Vagina (tissue), 2 donors: ENCODE results near the gene BTC. TPM values are rescaled to one million over a fixed set of nuclear protein-coding genes. Genes with fewer than 3 reads are reported as not detected.

Source experiments
- DNase-seq, 2 donors: peaks; one replicate each; pipeline ENCODE4 v3.0.0-alpha.2; 2017; ENCODE audit errors: extremely low spot score in 2 of 2
- H3K27ac ChIP-seq: fragments of 200-600 bp; sonication (generic); one replicate; pipeline ENCODE4 v1.5.1; 2019
- H3K27me3 ChIP-seq: fragments of 200-600 bp; sonication (generic); one replicate; pipeline ENCODE4 v1.5.1; 2019
- H3K36me3 ChIP-seq, 2 donors: fragments of 200-600 bp; sonication (generic); one replicate each; pipeline ENCODE4 v1.5.1; 2017 to 2019
- H3K4me1 ChIP-seq: fragments of 200-600 bp; sonication (generic); one replicate; pipeline ENCODE4 v1.5.1; 2019
- H3K4me3 ChIP-seq, 2 donors: fragments of 200-600 bp; sonication (generic); 1 replicate in 1 of 2; 2 replicates in 1 of 2; pipeline ENCODE4 v1.5.1; 2016 to 2019
- H3K9me3 ChIP-seq: fragments of 200-600 bp; sonication (generic); one replicate; pipeline ENCODE4 v1.5.1; 2019
- CTCF ChIP-seq, 3 experiments: fragments of 450-650 bp in 2 of 3; fragments of 200-600 bp in 1 of 3; sonication (generic) in 1 of 3; IDR thresholded peaks; one replicate each; pipeline ENCODE4 v1.5.1; 2017 to 2019; ENCODE audit warnings: antibody characterized with exemption in 3 of 3, mild to moderate bottlenecking in 2 of 3, moderate library complexity in 2 of 3
- POLR2A ChIP-seq, 2 donors: fragments of 450-650 bp; IDR thresholded peaks; one replicate each; pipeline ENCODE4 v1.6.1; 2017; ENCODE audit warnings: antibody characterized with exemption in 2 of 2, mild to moderate bottlenecking in 2 of 2, moderate library complexity in 2 of 2
- POLR2AphosphoS5 ChIP-seq, 2 donors: sonication (generic); formaldehyde crosslinking; IDR thresholded peaks; one replicate each; pipeline ENCODE4 v1.9.0; 2017; ENCODE audit warnings: antibody characterized with exemption in 2 of 2, mild to moderate bottlenecking in 2 of 2, low read depth in 1 of 2; ENCODE audit not compliant: insufficient read depth in 1 of 2
- intact Hi-C: fragments of 100-400 bp; cut with DNase I; formaldehyde crosslinking; loops from one replicate; pipeline ENCODE4 v1.15.1; 2023
- total RNA-seq: library from RNA; depleted of rRNA; stranded (reverse); fragments of >200 nt; gene quantifications from one replicate; pipeline ENCODE4 v1.2.3, GENCODE V29; 2016

The BTC gene
- total RNA-seq, 1 donor from 2014 or later = 0.74 TPM

GRCh38 chr4:74772783-74773182, 21.5 kb downstream of the BTC start:
- no peak overlapping the region for H3K4me3 ChIP-seq
- no peaks in the 10 kb centered on the region for H3K9me3 ChIP-seq
- TF ChIP-seq POLR2AphosphoS5 (IDR thresholded peaks at IDR 0.05; ENCODE audit: insufficient read depth in 1 of 2, low read depth in 1 of 2) (no peak), POLR2A (IDR thresholded peaks at IDR 0.05) (no peak)
- H3K27me3 ChIP-seq = no peaks in the 10 kb centered on the region
- no peak for DNase-seq
- intact Hi-C loops = no loop called here
- H3K4me1 ChIP-seq = peaks cover 8% of the 10 kb centered on the region
- H3K27ac ChIP-seq = no peak overlapping the region
- H3K36me3 ChIP-seq = no peaks in the 10 kb centered on the region

GRCh38 chr4:74772106-74772505, 22.2 kb downstream of the BTC start:
- Histone ChIP-seq H3K4me3 (no peak overlapping the region), H3K27me3 (no peaks in the 10 kb centered on the region), H3K9me3 (no peaks in the 10 kb centered on the region), H3K36me3 (no peaks in the 10 kb centered on the region), H3K27ac (no peak overlapping the region), H3K4me1 (peaks cover 8% of the 10 kb centered on the region)
- no peak for DNase-seq
- intact Hi-C loops = no loop called here
- no peak for TF ChIP-seq POLR2A (IDR thresholded peaks at IDR 0.05)
- no peak for TF ChIP-seq CTCF (IDR thresholded peaks at IDR 0.05)
- no peak for TF ChIP-seq POLR2AphosphoS5 (IDR thresholded peaks at IDR 0.05; ENCODE audit: insufficient read depth in 1 of 2, low read depth in 1 of 2)

GRCh38 chr4:74770226-74770910, 24.0 kb downstream of the BTC start:
- DNase-seq = no peak
- no peaks in the 10 kb centered on the region for H3K36me3 ChIP-seq
- H3K27me3 ChIP-seq = no peaks in the 10 kb centered on the region
- H3K27ac ChIP-seq = no peak overlapping the region
- intact Hi-C loops = no loop called here
- peaks cover 8% of the 10 kb centered on the region for H3K4me1 ChIP-seq
- TF ChIP-seq CTCF (IDR thresholded peaks at IDR 0.05) = no peak
- no peak for TF ChIP-seq POLR2AphosphoS5 (IDR thresholded peaks at IDR 0.05; ENCODE audit: insufficient read depth in 1 of 2, low read depth in 1 of 2)
- no peak for TF ChIP-seq POLR2A (IDR thresholded peaks at IDR 0.05)
- H3K4me3 ChIP-seq = no peak overlapping the region
- H3K9me3 ChIP-seq = no peaks in the 10 kb centered on the region

GRCh38 chr4:74768857-74769525, 25.3 kb downstream of the BTC start:
- no peaks in the 10 kb centered on the region for H3K9me3 ChIP-seq
- no peaks in the 10 kb centered on the region for H3K36me3 ChIP-seq
- no peaks in the 10 kb centered on the region for H3K27me3 ChIP-seq
- intact Hi-C loops = no loop called here
- no peak overlapping the region for H3K27ac ChIP-seq
- peaks cover 8% of the 10 kb centered on the region for H3K4me1 ChIP-seq
- TF ChIP-seq CTCF (IDR thresholded peaks at IDR 0.05) (no peak), POLR2AphosphoS5 (IDR thresholded peaks at IDR 0.05; ENCODE audit: insufficient read depth in 1 of 2, low read depth in 1 of 2) (no peak), POLR2A (IDR thresholded peaks at IDR 0.05) (no peak)
- DNase-seq = no peak
- H3K4me3 ChIP-seq = no peak overlapping the region

- Histone ChIP-seq H3K9me3 (no peaks in the 10 kb centered on the region), H3K36me3 (no peaks in the 10 kb centered on the region), H3K27ac (no peak overlapping the region), H3K27me3 (no peaks in the 10 kb centered on the region), H3K4me1 (peaks cover 3% of the 10 kb centered on the region), H3K4me3 (no peak overlapping the region)
- intact Hi-C loops = no loop called here
- TF ChIP-seq POLR2A (IDR thresholded peaks at IDR 0.05) = no peak
- TF ChIP-seq CTCF (IDR thresholded peaks at IDR 0.05) = no peak
- TF ChIP-seq POLR2AphosphoS5 (IDR thresholded peaks at IDR 0.05; ENCODE audit: insufficient read depth in 1 of 2, low read depth in 1 of 2) = no peak
- DNase-seq = no peak
These were observed 30.2 kb downstream of the BTC start for GRCh38 chr4:74764119-74764518.
